T1000 (cell line): ENCODE data around the gene MYO3B.

Experiments used
- DNase-seq: peaks from one replicate; lab custom pipeline; 2025; ENCODE audit warnings: mixed read lengths; lab: John Stamatoyannopoulos, UW

Gene MYO3B

GRCh38 chr2:170300993-170301392, 123.0 kb downstream of the MYO3B start:
- no peak for DNase-seq

- DNase-seq: no peak
Measured at GRCh38 chr2:170301626-170302025, 123.7 kb downstream of the MYO3B start.

GRCh38 chr2:170305711-170306110, 127.8 kb downstream of the MYO3B start:
- DNase-seq: no peak

GRCh38 chr2:170306293-170306873, 128.4 kb downstream of the MYO3B start:
- no peak for DNase-seq

DNA sequence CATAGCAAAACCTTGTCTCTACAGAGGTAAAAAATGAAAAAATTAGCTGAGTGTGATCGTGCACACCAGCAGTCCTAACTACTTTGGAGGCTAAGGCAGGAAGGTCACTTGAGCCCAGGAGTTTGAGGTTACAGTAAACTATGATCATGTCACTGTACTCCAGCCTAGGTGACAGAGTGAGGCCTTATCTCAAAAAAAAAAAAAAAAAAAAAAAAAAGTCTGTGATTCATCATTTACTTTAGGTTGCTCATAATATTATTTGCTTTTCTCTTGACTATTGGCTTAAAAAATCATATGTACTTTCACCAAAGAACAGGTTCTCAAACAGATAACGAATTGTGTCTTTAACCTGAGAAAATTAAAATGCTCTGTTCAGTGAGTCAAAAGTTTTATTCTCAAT, 129.1 kb downstream of the MYO3B start:
- DNase-seq: no peak

GRCh38 chr2:170307555-170308351, 129.8 kb downstream of the MYO3B start:
- no peak for DNase-seq

DNA sequence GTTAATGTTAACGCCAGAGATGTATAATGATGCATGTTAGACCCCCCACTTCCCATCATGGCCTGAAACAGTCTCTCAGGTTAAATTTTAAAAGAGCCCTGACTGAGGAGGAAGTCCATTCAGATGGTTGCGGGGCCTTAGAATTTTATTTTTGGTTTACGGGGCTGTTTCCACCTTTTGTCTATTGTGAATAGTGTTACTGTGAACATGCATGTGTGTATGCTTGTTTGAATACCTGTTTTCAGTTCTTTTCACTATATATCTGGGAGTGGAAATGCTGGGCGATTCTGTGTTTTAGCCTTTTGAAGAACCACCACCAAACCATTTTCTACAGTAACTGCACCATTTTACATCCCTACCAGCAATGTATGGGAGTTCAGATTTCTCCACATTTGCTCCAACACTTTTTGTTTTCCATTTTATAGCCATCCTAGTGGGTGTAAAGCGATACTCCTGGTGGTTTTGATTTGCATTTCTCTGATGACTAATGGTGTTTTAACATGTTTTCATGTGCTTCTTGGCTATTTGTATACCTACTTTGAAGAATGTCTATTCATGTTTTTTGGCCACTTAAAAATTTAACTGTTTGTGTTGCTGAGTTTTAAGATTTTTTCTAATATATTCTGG, 133.0 kb downstream of the MYO3B start:
- no peak for DNase-seq

DNA sequence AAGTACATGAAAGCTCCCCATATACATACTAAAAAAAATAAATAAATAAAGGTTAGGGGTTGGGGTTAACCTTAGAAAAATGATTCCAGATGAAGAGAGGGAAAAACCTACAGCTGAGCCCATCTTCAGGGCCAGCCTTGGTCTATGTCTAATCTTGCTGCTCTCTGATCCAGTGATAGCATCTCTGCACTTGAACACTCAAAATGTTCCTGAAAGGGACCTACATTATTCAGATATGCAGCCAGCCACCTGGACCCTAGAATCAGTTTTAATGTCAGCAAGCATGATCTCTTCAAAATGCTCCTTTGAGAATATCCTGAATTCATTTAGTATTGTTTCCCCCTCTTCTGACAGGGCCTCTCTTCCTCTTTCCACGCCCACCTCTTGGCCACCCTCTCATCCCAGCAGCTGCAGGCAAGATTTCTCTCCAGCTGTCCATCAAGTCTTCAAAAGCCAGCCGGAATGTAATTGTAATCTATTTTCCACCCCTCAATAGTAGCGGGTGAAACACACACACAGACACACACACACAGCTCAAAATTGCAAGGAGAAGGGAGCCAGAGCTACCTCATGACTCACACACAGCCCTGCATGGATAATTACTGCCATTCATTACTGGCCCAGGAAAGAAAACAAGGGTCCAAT, 135.5 kb downstream of the MYO3B start:
- no peak for DNase-seq

DNA sequence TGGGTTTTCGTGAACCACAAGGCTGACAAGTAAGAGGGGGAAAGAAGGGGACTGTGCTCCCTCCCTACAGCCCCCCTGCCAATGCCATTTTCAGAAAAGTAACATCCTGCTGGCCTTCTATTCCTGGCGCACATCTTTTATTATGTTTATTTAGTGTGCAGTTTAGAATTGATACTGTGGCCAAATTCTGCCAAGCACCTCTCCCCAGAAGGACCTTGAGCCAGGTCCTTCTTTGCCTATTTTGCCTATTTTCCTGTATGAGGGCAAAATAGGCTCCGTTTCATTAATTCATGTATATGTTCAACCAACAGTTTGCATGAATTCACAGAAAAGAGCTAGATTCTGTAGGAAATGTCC, 136.0 kb downstream of the MYO3B start:
- no peak for DNase-seq

DNA sequence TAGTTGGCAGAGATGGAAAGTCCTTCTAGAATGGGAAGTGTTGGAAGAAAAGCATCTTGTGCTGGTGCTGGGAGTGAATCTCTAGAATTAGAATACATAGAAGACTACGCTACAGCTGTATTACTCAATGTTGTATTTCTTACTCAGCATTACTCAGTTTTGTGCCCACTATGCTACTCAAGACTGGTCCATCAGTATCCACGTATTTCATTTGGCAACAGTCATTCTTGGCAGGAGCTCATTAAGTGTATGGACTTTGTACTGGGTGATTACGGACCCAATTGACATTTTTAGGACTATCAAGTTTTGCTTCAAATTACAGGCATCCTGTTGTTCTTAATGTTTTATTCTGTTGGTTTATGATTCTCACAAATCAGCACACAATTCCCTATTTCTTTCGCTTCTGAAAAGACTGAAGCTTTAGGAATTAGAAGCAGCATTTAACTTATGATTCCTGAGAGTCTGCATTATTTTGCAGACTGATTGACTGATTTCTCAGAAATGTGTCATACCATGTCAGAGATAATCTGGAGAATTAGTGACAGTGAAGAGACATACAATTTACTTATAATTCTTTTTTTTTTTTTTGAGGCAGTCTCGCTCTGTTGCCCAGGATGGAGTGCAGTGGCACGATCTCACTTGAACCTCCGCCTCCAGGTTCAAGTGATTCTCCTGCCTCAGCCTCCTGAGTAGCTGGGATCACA, 136.9 kb downstream of the MYO3B start:
- no peak for DNase-seq

GRCh38 chr2:170320948-170321347, 143.0 kb downstream of the MYO3B start:
- DNase-seq: no peak

GRCh38 chr2:170321526-170321925, 143.6 kb downstream of the MYO3B start:
- no peak for DNase-seq

- DNase-seq: no peak
Measured at GRCh38 chr2:170322140-170322766, 144.3 kb downstream of the MYO3B start.

DNA sequence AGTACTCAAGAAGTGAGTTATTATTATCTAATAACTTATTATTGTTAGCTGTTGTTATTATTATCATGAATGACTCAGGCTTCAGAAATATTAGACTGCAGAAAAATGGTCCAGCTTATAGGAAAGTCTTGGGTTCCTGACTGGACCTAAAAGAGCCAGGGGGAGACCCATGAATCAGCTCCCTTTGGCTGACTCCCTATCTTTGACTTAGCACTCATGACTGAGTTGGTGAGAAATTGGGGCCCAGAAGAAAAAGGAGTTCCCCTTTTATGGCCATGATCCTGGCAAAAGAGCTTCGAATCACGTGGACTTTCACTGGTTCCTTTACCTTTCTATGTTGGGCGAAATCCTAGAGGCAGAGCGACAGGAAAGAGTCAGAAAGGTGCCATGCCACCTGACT, 145.8 kb downstream of the MYO3B start:
- no peak for DNase-seq

- DNase-seq: peak; percentile 7
Measured at GRCh38 chr2:170324640-170325046, 146.7 kb downstream of the MYO3B start.

- no peak for DNase-seq
Measured at GRCh38 chr2:170330881-170331280, 152.9 kb downstream of the MYO3B start.

GRCh38 chr2:170332676-170333402, 154.9 kb downstream of the MYO3B start:
- no peak for DNase-seq

GRCh38 chr2:170335351-170335750, 157.4 kb downstream of the MYO3B start:
- DNase-seq: no peak

- no peak for DNase-seq
Measured at GRCh38 chr2:170336408-170336807, 158.5 kb downstream of the MYO3B start.

- DNase-seq: no peak
Measured at GRCh38 chr2:170336916-170337315, 159.0 kb downstream of the MYO3B start.

DNA sequence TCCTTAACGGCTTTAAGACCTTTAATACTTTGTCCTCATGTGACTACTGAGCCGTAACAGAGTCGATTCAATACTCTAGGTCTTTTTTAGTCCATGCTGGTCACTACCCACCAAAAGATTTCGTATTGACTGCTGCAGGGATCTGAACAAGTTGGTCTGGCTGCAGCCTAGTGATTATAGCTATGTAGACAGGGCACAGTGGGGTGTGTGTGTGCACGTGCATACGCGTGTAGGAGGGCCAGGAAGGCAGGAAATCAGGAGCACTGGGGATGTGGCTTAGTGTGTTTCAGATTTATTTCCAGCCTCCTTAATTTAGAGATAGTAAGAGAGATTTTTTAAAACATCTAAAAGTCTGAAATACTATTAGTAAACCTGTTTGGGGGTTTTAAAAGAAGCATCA, 161.4 kb downstream of the MYO3B start:
- no peak for DNase-seq
